ENCODE results near the gene SLC35A1. TPM values are rescaled to one million over a fixed set of nuclear protein-coding genes. Genes with fewer than 3 reads are reported as not detected.
A peak's percentile ranks its signal among the peaks of the same experiment; 100 is the strongest.

SLC35A1 gene
- total and polyA plus RNA-seq, 2 of the 8 experiments (the other 6 are each of a cell fraction or from before 2014, with no cell fraction given), result 4.7 to 9.2 TPM

GRCh38 chr6:87436435-87436834, 36.3 kb upstream of the SLC35A1 start:
- Histone ChIP-seq H3K27ac (ENCODE audit: low read depth, low read length) (no peak overlapping the region), H3K14ac (ENCODE audit: insufficient read length) (no peak overlapping the region), H2BK120ac (replicated peaks; ENCODE audit: low read depth, low read length) (no peak overlapping the region), H3K9ac (replicated peaks in 1 of 4; ENCODE audit: extremely low read depth in 1 of 4, low read depth in 3 of 4, low read length in 3 of 4) (no peak overlapping the region), H3K4me1 (replicated peaks in 1 of 4; ENCODE audit: control insufficient read depth in 3 of 4, insufficient read depth in 4 of 4, low read length in 3 of 4) (no peaks in the 10 kb centered on the region), H3K18ac (ENCODE audit: extremely low read depth, low read length) (no peak overlapping the region), H2BK15ac (ENCODE audit: low read length) (no peak overlapping the region), H3K4me2 (ENCODE audit: insufficient read depth in 1 of 2, low read depth in 2 of 2, low read length in 2 of 2) (no peak overlapping the region), H4K91ac (replicated peaks; ENCODE audit: insufficient read length, low read length) (no peak overlapping the region), H4K5ac (ENCODE audit: insufficient read length, low read depth, low read length) (no peak overlapping the region), H3K79me1 (ENCODE audit: low read depth, low read length) (no peaks in the 10 kb centered on the region), H4K20me1 (replicated peaks in 1 of 2; ENCODE audit: control insufficient read depth in 1 of 2, insufficient read depth in 2 of 2, low read length in 2 of 2) (no peaks in the 10 kb centered on the region), H3K23ac (ENCODE audit: insufficient read length) (no peak overlapping the region), H2BK12ac (ENCODE audit: low read depth, low read length) (no peak overlapping the region), H2AFZ (ENCODE audit: low read length) (no peak overlapping the region), H3K9me3 (ENCODE audit: insufficient read depth in 2 of 2, low read depth in 1 of 2, low read length in 1 of 2) (no peaks in the 10 kb centered on the region), H3K27me3 (replicated peaks in 1 of 4; ENCODE audit: control insufficient read depth in 3 of 4, extremely low read depth in 1 of 4, insufficient read depth in 3 of 4, low read length in 3 of 4) (no peaks in the 10 kb centered on the region), H2AK5ac (ENCODE audit: low read depth, low read length) (no peak overlapping the region), H3K4ac (replicated peaks; ENCODE audit: insufficient read length, low read depth, low read length) (no peak overlapping the region), H3K4me3 (ENCODE audit: extremely low read depth in 1 of 4, insufficient read depth in 2 of 4, low read depth in 3 of 4, low read length in 4 of 4) (no peak overlapping the region), H3K79me2 (ENCODE audit: control insufficient read depth in 1 of 2, insufficient read depth in 2 of 2, low read length in 2 of 2) (no peaks in the 10 kb centered on the region), H3K56ac (replicated peaks; ENCODE audit: insufficient read length, low read depth, low read length) (no peak overlapping the region), H4K8ac (ENCODE audit: extremely low read depth, insufficient read depth, low read length) (no peak overlapping the region), H2BK20ac (ENCODE audit: low read length) (no peak overlapping the region), H2BK5ac (ENCODE audit: low read depth, low read length) (no peak overlapping the region), H3K23me2 (ENCODE audit: low read depth, low read length) (no peaks in the 10 kb centered on the region), H3K36me3 (ENCODE audit: control insufficient read depth in 2 of 4, insufficient read depth in 4 of 4, low read length in 3 of 4) (no peaks in the 10 kb centered on the region)
- WGBS, 2 experiments (ENCODE audit: extremely low coverage in 1 of 2, insufficient coverage in 1 of 2, insufficient read length in 1 of 2, insufficient replicate concordance in 2 of 2, low coverage in 1 of 2, low lambda C conversion rate in 2 of 2, missing lambda C conversion rate in 1 of 2), result 53% methylated on average over 4 of the region's 4 CpGs; no CpG with 5 or more reads in 1 of the 2 experiments
- CTCF ChIA-PET (ENCODE audit: partially characterized antibody), result interaction anchor here (0.6 to 1.8 kb wide), 4 partner anchors 28 to 356 kb away, joined by 3 to 6 read pairs (median 4); no protein-coding TSS in a partner anchor
- DNase-seq (ENCODE audit: low read depth in 1 of 2, low spot score in 2 of 2) (peak; percentile 38 to 69), FAIRE-seq (peak; percentile 90)
- POLR2A ChIA-PET (ENCODE audit: partially characterized antibody), result interaction anchor here (1.8 kb wide), 1 partner anchor 8 kb away, joined by 5 read pairs; no protein-coding TSS in a partner anchor
- TF ChIP-seq TBP (IDR thresholded peaks at IDR 0.05; ENCODE audit: low read depth, low read length) (no peak), MAX (IDR thresholded peaks at IDR 0.05) (0 out of 2 replicates have a peak, but pooled peaks have one; percentile 51), GABPA (IDR thresholded peaks at IDR 0.05; ENCODE audit: borderline replicate concordance, insufficient read depth, low read length) (no peak), USF2 (IDR thresholded peaks at IDR 0.05; ENCODE audit: low read length) (no peak), BCL11A (IDR thresholded peaks at IDR 0.05; ENCODE audit: low read depth in 2 of 2, low read length in 2 of 2) (no peak), FOSL1 (IDR thresholded peaks at IDR 0.05; ENCODE audit: insufficient read depth, low read depth, low read length) (no peak), TAF1 (IDR thresholded peaks at IDR 0.05; ENCODE audit: low read depth, low read length) (no peak), POLR2AphosphoS5 (IDR thresholded peaks at IDR 0.05; ENCODE audit: low read depth, low read length) (no peak), SAP30 (IDR thresholded peaks at IDR 0.05; ENCODE audit: insufficient read depth, insufficient replicate concordance, low read length) (no peak), TCF12 (IDR thresholded peaks at IDR 0.05; ENCODE audit: low read depth, low read length) (no peak), JUN (IDR thresholded peaks at IDR 0.05; ENCODE audit: low read depth, low read length) (0 out of 2 replicates have a peak, but pooled peaks have one; percentile 28), EGR1 (IDR thresholded peaks at IDR 0.05; ENCODE audit: borderline replicate concordance, low read depth, low read length) (no peak), NRF1 (IDR thresholded peaks at IDR 0.05; ENCODE audit: low read depth, low read length) (no peak), JUND (IDR thresholded peaks at IDR 0.05; ENCODE audit: low read length) (peak; percentile 65)

All from H1 (cell line).